Measurements from ENCODE around the gene MIA2.

DNA sequence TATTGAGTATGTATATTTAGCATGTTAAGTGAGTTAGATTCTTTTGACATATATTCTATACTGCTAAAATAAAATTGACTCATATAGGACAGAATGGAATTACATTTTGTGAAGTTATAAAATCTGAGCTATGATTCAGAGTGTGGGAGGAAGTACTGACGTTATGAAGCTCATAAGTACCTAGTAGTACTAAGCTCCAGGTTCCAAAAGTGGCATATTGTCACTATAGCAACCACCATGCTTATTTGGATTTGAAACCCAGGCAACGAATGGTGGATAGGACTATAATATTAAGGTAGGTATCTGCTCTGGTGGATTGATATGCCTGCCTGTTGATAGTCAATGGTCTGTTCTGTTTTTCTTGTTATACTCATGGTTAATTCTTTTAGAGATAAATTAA, 200.7 kb downstream of the MIA2 start:
- TF ChIP-seq, protein P1, sequence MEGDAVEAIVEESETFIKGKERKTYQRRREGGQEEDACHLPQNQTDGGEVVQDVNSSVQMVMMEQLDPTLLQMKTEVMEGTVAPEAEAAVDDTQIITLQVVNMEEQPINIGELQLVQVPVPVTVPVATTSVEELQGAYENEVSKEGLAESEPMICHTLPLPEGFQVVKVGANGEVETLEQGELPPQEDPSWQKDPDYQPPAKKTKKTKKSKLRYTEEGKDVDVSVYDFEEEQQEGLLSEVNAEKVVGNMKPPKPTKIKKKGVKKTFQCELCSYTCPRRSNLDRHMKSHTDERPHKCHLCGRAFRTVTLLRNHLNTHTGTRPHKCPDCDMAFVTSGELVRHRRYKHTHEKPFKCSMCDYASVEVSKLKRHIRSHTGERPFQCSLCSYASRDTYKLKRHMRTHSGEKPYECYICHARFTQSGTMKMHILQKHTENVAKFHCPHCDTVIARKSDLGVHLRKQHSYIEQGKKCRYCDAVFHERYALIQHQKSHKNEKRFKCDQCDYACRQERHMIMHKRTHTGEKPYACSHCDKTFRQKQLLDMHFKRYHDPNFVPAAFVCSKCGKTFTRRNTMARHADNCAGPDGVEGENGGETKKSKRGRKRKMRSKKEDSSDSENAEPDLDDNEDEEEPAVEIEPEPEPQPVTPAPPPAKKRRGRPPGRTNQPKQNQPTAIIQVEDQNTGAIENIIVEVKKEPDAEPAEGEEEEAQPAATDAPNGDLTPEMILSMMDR (conservative IDR thresholded peaks at IDR 0.05; ENCODE audit: low read depth in 2 of 2) = no peak
- no peak for TF ChIP-seq POLR2AphosphoS5 (IDR thresholded peaks at IDR 0.05; ENCODE audit: low read depth)
